Measurements from ENCODE around the gene MRFAP1L1.
A peak's percentile ranks its signal among the peaks of the same experiment; 100 is the strongest.
"Not testable (repeated sequence)": the region's sequence is repeated elsewhere in the genome, so short reads cannot be mapped to it uniquely, and the experiment has no call there.

The MRFAP1L1 gene

GRCh38 chr4:6733358-6734164 is 23.9 kb upstream of the MRFAP1L1 start:
- no peak for DNase-seq

GRCh38 chr4:6732441-6733357 is 23.0 kb upstream of the MRFAP1L1 start:
- peak; percentile 86 for DNase-seq

GRCh38 chr4:6731780-6732179 is 22.1 kb upstream of the MRFAP1L1 start:
- no peak for DNase-seq

- no peak for DNase-seq
Observed at GRCh38 chr4:6731318-6731675, 21.6 kb upstream of the MRFAP1L1 start.

GRCh38 chr4:6730603-6731317 is 21.1 kb upstream of the MRFAP1L1 start:
- DNase-seq = peak; percentile 99

- DNase-seq = no peak
Observed at GRCh38 chr4:6728320-6729029, 18.8 kb upstream of the MRFAP1L1 start.

- no peak for DNase-seq
Observed at GRCh38 chr4:6727943-6728250, 18.2 kb upstream of the MRFAP1L1 start.

- no peak for DNase-seq
Observed at GRCh38 chr4:6727081-6727942, 17.6 kb upstream of the MRFAP1L1 start.

GRCh38 chr4:6725427-6725961 is 15.8 kb upstream of the MRFAP1L1 start:
- not testable (repeated sequence) for DNase-seq

GRCh38 chr4:6724421-6725111 is 14.9 kb upstream of the MRFAP1L1 start:
- DNase-seq = no peak

GRCh38 chr4:6723851-6724250 is 14.2 kb upstream of the MRFAP1L1 start:
- no peak for DNase-seq

GRCh38 chr4:6722891-6723290 is 13.2 kb upstream of the MRFAP1L1 start:
- DNase-seq = no peak

GRCh38 chr4:6721121-6721520 is 11.5 kb upstream of the MRFAP1L1 start:
- no peak for DNase-seq

GRCh38 chr4:6720202-6720699 is 10.6 kb upstream of the MRFAP1L1 start:
- peak; percentile 80 for DNase-seq

- DNase-seq = no peak
Observed at GRCh38 chr4:6719611-6720179, 10.0 kb upstream of the MRFAP1L1 start.

GRCh38 chr4:6718932-6719610 is 9.4 kb upstream of the MRFAP1L1 start:
- no peak for DNase-seq

- DNase-seq = no peak
Observed at GRCh38 chr4:6716958-6717655, 7.4 kb upstream of the MRFAP1L1 start.

GRCh38 chr4:6716018-6716911 is 6.6 kb upstream of the MRFAP1L1 start, which contains the start of gene BLOC1S4:
Gene BLOC1S4 (plus strand): TSS chr4:6716174. CDS start chr4:6716210, 36 bp downstream.
- DNase-seq = peak; percentile 91

Data from hematopoietic multipotent progenitor cell treated with erythropoietin and hydrocortisone succinate and interleukin-3 and kit ligand, for 8 days (in vitro differentiated cells).